Astrocyte (in vitro differentiated cells and primary cell): ENCODE measurements around the gene LYZL1. TPM values are rescaled to one million over a fixed set of nuclear protein-coding genes. Genes with fewer than 3 reads are reported as not detected.
"Not testable (repeated sequence)": the region's sequence is repeated elsewhere in the genome, so short reads cannot be mapped to it uniquely, and the experiment has no call there.

Source experiments
- DNase-seq: peaks from one replicate; pipeline ENCODE4 v3.0.0-alpha.2; 2010; ENCODE audit warnings: low read depth
- FAIRE-seq: peaks from 2 replicates; lab custom pipeline; 2011; peaks lifted over from hg19 to GRCh38; lab: Jason Lieb, UNC
- H2AFZ ChIP-seq: 2 replicates; pipeline ENCODE4 v1.6.0; 2012; ENCODE audit warnings: low read depth, low read length, inconsistent platforms
- H3K27ac ChIP-seq: 2 replicates; pipeline ENCODE4 v1.5.1; 2011; ENCODE audit warnings: low read depth, low read length, inconsistent platforms
- H3K27me3 ChIP-seq: 2 replicates; pipeline ENCODE4 v1.6.0; 2011; ENCODE audit warnings: low read length, inconsistent platforms; ENCODE audit not compliant: insufficient read depth
- H3K36me3 ChIP-seq: 2 replicates; pipeline ENCODE4 v1.5.1; 2011; ENCODE audit warnings: low read length, inconsistent platforms; ENCODE audit not compliant: insufficient read depth
- H3K4me1 ChIP-seq: 2 replicates; pipeline ENCODE4 v1.5.1; 2011; ENCODE audit warnings: low read length, inconsistent platforms; ENCODE audit not compliant: insufficient read depth
- H3K4me2 ChIP-seq: 2 replicates; pipeline ENCODE4 v1.6.0; 2012; ENCODE audit warnings: low read length, inconsistent platforms
- H3K4me3 ChIP-seq: 2 replicates; pipeline ENCODE4 v1.5.1; 2011; ENCODE audit warnings: low read depth, mild to moderate bottlenecking, low read length, inconsistent platforms; ENCODE audit not compliant: insufficient read depth
- H3K79me2 ChIP-seq: 2 replicates; pipeline ENCODE4 v1.6.0; 2012; ENCODE audit warnings: mild to moderate bottlenecking, low read length, inconsistent platforms; ENCODE audit not compliant: insufficient read depth
- H3K9ac ChIP-seq: 2 replicates; pipeline ENCODE4 v1.6.0; 2012; ENCODE audit warnings: mild to moderate bottlenecking, low read length, inconsistent platforms
- H3K9me3 ChIP-seq: 2 replicates; pipeline ENCODE4 v1.5.1; 2012; ENCODE audit warnings: low read depth, mild to moderate bottlenecking, low read length, inconsistent platforms; ENCODE audit not compliant: insufficient read depth
- H4K20me1 ChIP-seq: 2 replicates; pipeline ENCODE4 v1.6.0; 2012; ENCODE audit warnings: low read length, inconsistent platforms; ENCODE audit not compliant: insufficient read depth
- H3K27ac Mint-ChIP-seq: one replicate; pipeline ENCODE4 v1.8.0; 2021; ENCODE audit warnings: mild to moderate bottlenecking, mixed read lengths; ENCODE audit not compliant: unreplicated experiment
- H3K27me3 Mint-ChIP-seq: one replicate; pipeline ENCODE4 v1.8.0; 2021; ENCODE audit warnings: low read depth, mixed read lengths; ENCODE audit not compliant: unreplicated experiment
- H3K36me3 Mint-ChIP-seq: one replicate; pipeline ENCODE4 v1.8.0; 2021; ENCODE audit warnings: low read depth, mixed read lengths; ENCODE audit not compliant: unreplicated experiment
- H3K4me1 Mint-ChIP-seq: one replicate; pipeline ENCODE4 v1.8.0; 2021; ENCODE audit warnings: low read depth, mixed read lengths; ENCODE audit not compliant: unreplicated experiment
- H3K4me3 Mint-ChIP-seq: one replicate; pipeline ENCODE4 v1.8.0; 2021; ENCODE audit warnings: mild to moderate bottlenecking, moderate library complexity, mixed read lengths; ENCODE audit not compliant: unreplicated experiment
- H3K9me3 Mint-ChIP-seq: one replicate; pipeline ENCODE4 v1.8.0; 2021; ENCODE audit warnings: mild to moderate bottlenecking, mixed read lengths; ENCODE audit not compliant: unreplicated experiment
- EZH2 ChIP-seq: IDR thresholded peaks from 2 replicates; pipeline ENCODE4 v1.6.1; 2012; ENCODE audit warnings: mild to moderate bottlenecking, low read length, inconsistent platforms; ENCODE audit not compliant: insufficient read depth
- total RNA-seq: library from RNA; stranded (reverse); gene quantifications from 2 replicates; pipeline ENCODE4 v1.2.1, GENCODE V29; 2021
- TF ChIP-seq, protein P1 (sequence below): IDR thresholded peaks from 2 replicates; pipeline ENCODE4 v1.5.1; 2011; ENCODE audit warnings: low read depth, mild to moderate bottlenecking, inconsistent platforms, low read length, moderate library complexity; ENCODE audit not compliant: insufficient read depth

LYZL1 gene
- total RNA-seq, 1 donor from 2014 or later = not detected

DNA sequence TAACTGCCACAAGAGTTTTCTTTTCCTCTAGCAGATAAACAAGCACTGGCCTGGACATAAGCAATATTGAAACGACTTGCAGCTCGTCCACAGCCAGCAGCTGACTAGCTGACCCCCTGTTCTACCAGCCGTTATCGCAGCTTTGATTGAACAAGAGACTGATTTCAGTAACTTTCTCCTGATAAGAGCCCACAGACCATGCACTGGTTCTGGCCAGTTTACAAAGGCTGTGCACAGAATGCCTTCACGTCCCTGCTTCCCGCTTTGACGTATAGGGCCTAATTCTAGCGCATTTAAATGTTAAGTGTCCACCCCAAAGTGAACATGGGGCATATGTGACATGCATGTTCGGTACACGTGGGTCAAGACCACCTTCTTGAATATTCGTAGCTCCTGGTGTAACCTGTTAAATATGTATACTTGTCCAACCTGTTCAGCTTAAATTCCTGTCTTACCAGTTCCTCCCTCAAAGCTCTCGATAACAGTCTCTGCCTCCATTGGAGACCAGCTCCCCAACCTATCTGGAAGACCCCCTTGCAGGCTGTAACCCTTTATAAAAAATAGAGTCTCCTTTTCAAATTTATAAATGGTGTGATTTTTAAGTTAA, 69.2 kb downstream of the LYZL1 start:
- TF ChIP-seq EZH2 = no peak
- TF ChIP-seq, protein P1, sequence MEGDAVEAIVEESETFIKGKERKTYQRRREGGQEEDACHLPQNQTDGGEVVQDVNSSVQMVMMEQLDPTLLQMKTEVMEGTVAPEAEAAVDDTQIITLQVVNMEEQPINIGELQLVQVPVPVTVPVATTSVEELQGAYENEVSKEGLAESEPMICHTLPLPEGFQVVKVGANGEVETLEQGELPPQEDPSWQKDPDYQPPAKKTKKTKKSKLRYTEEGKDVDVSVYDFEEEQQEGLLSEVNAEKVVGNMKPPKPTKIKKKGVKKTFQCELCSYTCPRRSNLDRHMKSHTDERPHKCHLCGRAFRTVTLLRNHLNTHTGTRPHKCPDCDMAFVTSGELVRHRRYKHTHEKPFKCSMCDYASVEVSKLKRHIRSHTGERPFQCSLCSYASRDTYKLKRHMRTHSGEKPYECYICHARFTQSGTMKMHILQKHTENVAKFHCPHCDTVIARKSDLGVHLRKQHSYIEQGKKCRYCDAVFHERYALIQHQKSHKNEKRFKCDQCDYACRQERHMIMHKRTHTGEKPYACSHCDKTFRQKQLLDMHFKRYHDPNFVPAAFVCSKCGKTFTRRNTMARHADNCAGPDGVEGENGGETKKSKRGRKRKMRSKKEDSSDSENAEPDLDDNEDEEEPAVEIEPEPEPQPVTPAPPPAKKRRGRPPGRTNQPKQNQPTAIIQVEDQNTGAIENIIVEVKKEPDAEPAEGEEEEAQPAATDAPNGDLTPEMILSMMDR = no peak
- Histone ChIP-seq H3K27ac (no peak overlapping the region), H3K4me3 (no peak overlapping the region), H3K36me3 (no peaks in the 10 kb centered on the region), H3K4me2 (no peak overlapping the region), H3K9ac (no peak overlapping the region), H4K20me1 (no peaks in the 10 kb centered on the region), H3K79me2 (no peaks in the 10 kb centered on the region), H3K9me3 (no peaks in the 10 kb centered on the region), H3K4me1 (peaks cover 4% of the 10 kb centered on the region), H3K27me3 (no peaks in the 10 kb centered on the region), H2AFZ (no peak overlapping the region)
- Mint-ChIP-seq H3K4me1 (peaks cover 19% of the 10 kb centered on the region), H3K36me3 (no peaks in the 10 kb centered on the region), H3K27ac (no peak overlapping the region), H3K27me3 (no peaks in the 10 kb centered on the region), H3K9me3 (no peaks in the 10 kb centered on the region), H3K4me3 (no peak overlapping the region)
- no peak for FAIRE-seq
- DNase-seq = no peak

DNA sequence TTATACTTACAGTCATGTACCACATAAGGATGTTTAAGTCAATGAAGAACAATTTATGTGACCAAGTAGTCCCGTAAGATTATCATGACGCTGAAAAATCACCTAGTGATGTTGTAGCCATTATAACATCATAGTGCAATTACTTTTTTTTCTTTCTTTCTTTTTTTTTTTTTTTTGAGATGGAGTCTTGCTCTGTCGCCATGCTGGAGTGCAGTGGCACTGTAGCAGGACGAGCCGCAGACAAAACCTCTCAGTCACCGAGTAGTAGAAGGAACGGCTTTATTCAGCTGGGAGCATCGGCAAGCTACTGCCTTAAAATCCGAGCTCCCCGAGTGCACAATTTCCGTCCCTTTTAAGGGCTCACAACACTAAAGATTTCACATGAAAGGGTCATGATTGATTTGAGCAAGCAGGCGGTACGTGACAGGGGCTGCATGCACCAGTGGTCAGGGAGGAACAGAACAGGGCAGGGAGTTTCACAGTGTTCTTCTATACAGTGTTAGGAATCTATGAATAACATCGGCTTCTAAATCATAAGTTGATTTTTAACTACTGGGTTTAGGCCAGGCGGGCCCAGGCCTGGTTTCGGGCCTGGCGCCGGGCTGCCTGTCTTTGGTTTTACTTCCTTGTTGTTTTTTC, 71.5 kb downstream of the LYZL1 start:
- not testable (repeated sequence) for H3K4me3 ChIP-seq, H3K36me3 Mint-ChIP-seq, H3K27ac ChIP-seq, H4K20me1 ChIP-seq, H3K9ac ChIP-seq, H3K27ac Mint-ChIP-seq, H2AFZ ChIP-seq, DNase-seq, H3K4me3 Mint-ChIP-seq, H3K27me3 Mint-ChIP-seq, H3K27me3 ChIP-seq, H3K36me3 ChIP-seq, H3K9me3 Mint-ChIP-seq, FAIRE-seq, H3K4me2 ChIP-seq, H3K79me2 ChIP-seq, H3K4me1 ChIP-seq, H3K9me3 ChIP-seq
- peaks cover 18% of the 10 kb centered on the region for H3K4me1 Mint-ChIP-seq
